Natural killer cell (primary cell): ENCODE results near the gene CD52. TPM values are rescaled to one million over a fixed set of nuclear protein-coding genes. Genes with fewer than 3 reads are reported as not detected.

ENCODE experiments used
- ATAC-seq, 3 donors: fragments of 150-1000 bp in 2 of 3; fragments of 200-7000 bp in 1 of 3; cut with Tn5 transposase; 1 replicate in 1 of 3; 2 replicates in 2 of 3; pipeline ENCODE4 v1.10.0; 2021; ENCODE audit warnings: mild to moderate bottlenecking in 2 of 3, moderate library complexity in 2 of 3
- DNase-seq, 2 donors: peaks; one replicate each; pipeline versions ENCODE4 v3.0.0 to v3.0.0-alpha.2; 2013 to 2021; ENCODE audit warnings: mixed read lengths in 1 of 2
- H3K27ac ChIP-seq: one replicate; pipeline ENCODE4 v1.5.1; 2013; ENCODE audit warnings: mild to moderate bottlenecking, low read length
- H3K27me3 ChIP-seq: one replicate; pipeline ENCODE4 v1.6.1; 2013; ENCODE audit warnings: low read length; ENCODE audit not compliant: control insufficient read depth, insufficient read depth
- H3K36me3 ChIP-seq: one replicate; pipeline ENCODE4 v1.6.1; 2013; ENCODE audit warnings: low read length; ENCODE audit not compliant: control insufficient read depth, insufficient read depth
- H3K4me1 ChIP-seq: one replicate; pipeline ENCODE4 v1.6.1; 2013; ENCODE audit warnings: low read length; ENCODE audit not compliant: control insufficient read depth, insufficient read depth
- H3K4me3 ChIP-seq: one replicate; pipeline ENCODE4 v1.5.1; 2013; ENCODE audit warnings: low read length
- H3K9me3 ChIP-seq: one replicate; pipeline ENCODE4 v1.6.1; 2013; ENCODE audit warnings: low read length; ENCODE audit not compliant: control insufficient read depth, insufficient read depth
- H3K27ac Mint-ChIP-seq, 2 donors: one replicate each; pipeline ENCODE4 v1.8.0; 2022; ENCODE audit warnings: mild to moderate bottlenecking in 2 of 2, mixed read lengths in 2 of 2, moderate library complexity in 1 of 2
- H3K27me3 Mint-ChIP-seq, 2 donors: one replicate each; pipeline ENCODE4 v1.8.0; 2022; ENCODE audit warnings: low read depth in 2 of 2, mixed read lengths in 2 of 2
- H3K36me3 Mint-ChIP-seq: one replicate; pipeline ENCODE4 v1.8.0; 2022; ENCODE audit warnings: mixed read lengths
- H3K4me1 Mint-ChIP-seq, 2 donors: one replicate each; pipeline ENCODE4 v1.8.0; 2022; ENCODE audit warnings: mixed read lengths in 2 of 2
- H3K4me3 Mint-ChIP-seq: one replicate; pipeline ENCODE4 v1.8.0; 2022; ENCODE audit warnings: mild to moderate bottlenecking, moderate library complexity, mixed read lengths
- H3K9me3 Mint-ChIP-seq, 2 donors: one replicate each; pipeline ENCODE4 v1.8.0; 2022; ENCODE audit warnings: mixed read lengths in 2 of 2
- CTCF ChIP-seq: fragments of 200-600 bp; IDR thresholded peaks from one replicate; pipeline ENCODE4 v1.8.0; 2022; ENCODE audit warnings: antibody characterized with exemption
- WGBS: methylation state at CpG from one replicate; pipeline ENCODE4 v1.1.7; 2013; ENCODE audit warnings: missing lambda C conversion rate; ENCODE audit not compliant: insufficient coverage; 5-methylcytosine and 5-hydroxymethylcytosine counted together
- intact Hi-C: fragments of 100-400 bp; cut with micrococcal nuclease; formaldehyde crosslinking; loops from one replicate; pipeline ENCODE4 v1.14.2; 2022
- total RNA-seq, 4 donors: library from RNA; stranded (reverse); fragments of 120-200 nt in 1 of 4; gene quantifications; one replicate each; pipeline versions ENCODE4 v1.2.3 to v1.2.4, GENCODE V29; 2013 to 2022

The CD52 gene
- total RNA-seq, 3 donors from 2014 or later (not counting 1 experiment from before 2014, with no cell fraction given) = 454 to 485 (median 482) TPM

GRCh38 chr1:26359981-26360806 lies 42.4 kb downstream of the CD52 start:
- peak overlapping the region; percentile 70 for H3K4me3 Mint-ChIP-seq
- Histone ChIP-seq H3K36me3 (no peaks in the 10 kb centered on the region), H3K27me3 (peaks cover 29% of the 10 kb centered on the region), H3K9me3 (no peaks in the 10 kb centered on the region), H3K4me3 (peak overlapping the region; percentile 20), H3K27ac (no peak overlapping the region), H3K4me1 (peaks cover 52% of the 10 kb centered on the region)
- H3K9me3 Mint-ChIP-seq = no peaks in the 10 kb centered on the region
- DNase-seq (peak in 1 of 2 donors; percentile 67), ATAC-seq (peak; percentile 28 to 58 (median 53))
- H3K4me1 Mint-ChIP-seq = peaks cover 50 to 52% of the 10 kb centered on the region in 2 donors
- peak overlapping the region in 1 of 2 donors; percentile 62 for H3K27ac Mint-ChIP-seq
- intact Hi-C loops = loop anchor here (10.0 kb wide), 1 partner anchor 55 kb away; the partner anchor contains the start of gene LIN28A
- TF ChIP-seq CTCF = no peak
- WGBS = 4% methylated on average over 67 of the region's 67 CpGs
- H3K27me3 Mint-ChIP-seq = peaks cover 63 to 69% of the 10 kb centered on the region in 2 donors
- H3K36me3 Mint-ChIP-seq = no peaks in the 10 kb centered on the region

- Mint-ChIP-seq H3K4me1 (peaks cover 45 to 48% of the 10 kb centered on the region in 2 donors), H3K4me3 (peak overlapping the region; percentile 77), H3K9me3 (no peaks in the 10 kb centered on the region), H3K36me3 (no peaks in the 10 kb centered on the region), H3K27me3 (peaks cover 60 to 65% of the 10 kb centered on the region in 2 donors), H3K27ac (no peak overlapping the region)
- TF ChIP-seq CTCF = no peak
- Histone ChIP-seq H3K4me3 (no peak overlapping the region), H3K36me3 (no peaks in the 10 kb centered on the region), H3K4me1 (peaks cover 48% of the 10 kb centered on the region), H3K9me3 (no peaks in the 10 kb centered on the region), H3K27ac (no peak overlapping the region), H3K27me3 (peaks cover 32% of the 10 kb centered on the region)
- intact Hi-C loops = loop anchor here (10.0 kb wide), 1 partner anchor 54 kb away; the partner anchor contains the start of gene LIN28A
- 75% methylated on average over 27 of the region's 27 CpGs for WGBS
- ATAC-seq (no peak), DNase-seq (no peak)
Measured at GRCh38 chr1:26360807-26361604, 43.2 kb downstream of the CD52 start.

GRCh38 chr1:26361605-26362122 lies 43.9 kb downstream of the CD52 start:
- Histone ChIP-seq H3K4me1 (peaks cover 48% of the 10 kb centered on the region), H3K4me3 (no peak overlapping the region), H3K27ac (no peak overlapping the region), H3K27me3 (peaks cover 32% of the 10 kb centered on the region), H3K36me3 (no peaks in the 10 kb centered on the region), H3K9me3 (no peaks in the 10 kb centered on the region)
- peaks cover 64 to 65% of the 10 kb centered on the region in 2 donors for H3K27me3 Mint-ChIP-seq
- WGBS = 94% methylated on average over 12 of the region's 12 CpGs
- DNase-seq = no peak
- H3K4me1 Mint-ChIP-seq = peaks cover 45 to 48% of the 10 kb centered on the region in 2 donors
- H3K27ac Mint-ChIP-seq = no peak overlapping the region
- no peaks in the 10 kb centered on the region for H3K36me3 Mint-ChIP-seq
- H3K4me3 Mint-ChIP-seq = peak overlapping the region; percentile 53
- no peak for TF ChIP-seq CTCF
- ATAC-seq = no peak
- intact Hi-C loops = loop anchor here (10.0 kb wide), 1 partner anchor 53 kb away; the partner anchor contains the start of gene LIN28A
- H3K9me3 Mint-ChIP-seq = no peaks in the 10 kb centered on the region
